GM12878 (cell line): ENCODE results near the gene SSC4D. TPM values are rescaled to one million over a fixed set of nuclear protein-coding genes. Genes with fewer than 3 reads are reported as not detected.
A peak's percentile ranks its signal among the peaks of the same experiment; 100 is the strongest.

Source experiments
- ATF3 ChIP-seq: IDR thresholded peaks from 2 replicates; pipeline ENCODE4 v1.6.1; 2011; ENCODE audit warnings: low read depth, mild to moderate bottlenecking, low read length, moderate library complexity, borderline replicate concordance; ENCODE audit errors: extremely low read depth
- BCL11A ChIP-seq: IDR thresholded peaks from 2 replicates; pipeline ENCODE4 v1.6.1; 2011; ENCODE audit warnings: low read depth, low read length
- BCL3 ChIP-seq: IDR thresholded peaks from 2 replicates; pipeline ENCODE4 v1.6.1; 2011; ENCODE audit warnings: borderline replicate concordance, low read depth, mild to moderate bottlenecking, moderate library complexity, low read length; ENCODE audit not compliant: insufficient read depth, poor library complexity, severe bottlenecking
- BHLHE40 ChIP-seq, 2 experiments: fragments of 450-650 bp in 1 of 2; IDR thresholded peaks; 2 replicates each; pipeline ENCODE4 v1.6.1; 2011 to 2017; ENCODE audit warnings: low read depth in 2 of 2, borderline replicate concordance in 1 of 2, improper control_type of control experiment in 1 of 2, low read length in 1 of 2, mild to moderate bottlenecking in 1 of 2
- BRCA1 ChIP-seq: IDR thresholded peaks from 2 replicates; pipeline ENCODE4 v1.6.1; 2011; ENCODE audit warnings: low read depth, low read length, improper control_type of control experiment
- EZH2 ChIP-seq: IDR thresholded peaks from 2 replicates; pipeline ENCODE4 v1.6.1; 2012; ENCODE audit warnings: low read depth, mild to moderate bottlenecking, control low read depth, inconsistent platforms, low read length, borderline replicate concordance; ENCODE audit not compliant: control insufficient read depth
- GABPA ChIP-seq: IDR thresholded peaks from 2 replicates; pipeline ENCODE4 v1.6.1; 2014; ENCODE audit warnings: antibody characterized with exemption, low read depth, mild to moderate bottlenecking, inconsistent platforms
- GATAD2B ChIP-seq: fragments of 450-650 bp; conservative IDR thresholded peaks from 2 replicates; pipeline ENCODE4 v1.6.1; 2017; ENCODE audit warnings: low read depth, mild to moderate bottlenecking, moderate library complexity
- HDGF ChIP-seq: fragments of 450-650 bp; IDR thresholded peaks from 2 replicates; pipeline ENCODE4 v1.6.1; 2016; ENCODE audit warnings: antibody characterized with exemption
- IKZF2 ChIP-seq, 2 experiments: fragments of 450-650 bp; IDR thresholded peaks; 2 replicates each; pipeline ENCODE4 v1.6.1; 2017; ENCODE audit warnings: mild to moderate bottlenecking in 2 of 2, moderate library complexity in 2 of 2
- KDM1A ChIP-seq: fragments of 200-600 bp; sonication (generic); IDR thresholded peaks from 2 replicates; pipeline ENCODE4 v1.6.1; 2016; ENCODE audit warnings: borderline replicate concordance
- KLF5 ChIP-seq: fragments of 450-650 bp; IDR thresholded peaks from 2 replicates; pipeline ENCODE4 v1.6.1; 2014; ENCODE audit warnings: mild to moderate bottlenecking; ENCODE audit not compliant: partially characterized antibody
- LARP7 ChIP-seq: fragments of 450-650 bp; IDR thresholded peaks from 2 replicates; pipeline ENCODE4 v1.6.1; 2017; ENCODE audit warnings: mild to moderate bottlenecking
- MTA2 ChIP-seq: fragments of 450-650 bp; IDR thresholded peaks from 2 replicates; pipeline ENCODE4 v1.6.1; 2016; ENCODE audit warnings: low read depth, mild to moderate bottlenecking, moderate library complexity
- NR2C2 ChIP-seq: IDR thresholded peaks from 2 replicates; pipeline ENCODE4 v1.6.1; 2011; ENCODE audit warnings: borderline replicate concordance, low read depth; ENCODE audit not compliant: control insufficient read depth, insufficient read length
- NRF1 ChIP-seq: conservative IDR thresholded peaks from 2 replicates; pipeline ENCODE4 v1.6.1; 2011; ENCODE audit warnings: mild to moderate bottlenecking, low read depth, low read length, improper control_type of control experiment
- RB1 ChIP-seq: fragments of 450-650 bp; formaldehyde crosslinking; IDR thresholded peaks from 2 replicates; pipeline ENCODE4 v1.6.1; 2017; ENCODE audit warnings: mild to moderate bottlenecking, borderline replicate concordance
- RCOR1 ChIP-seq: conservative IDR thresholded peaks from 2 replicates; pipeline ENCODE4 v1.6.1; 2012; ENCODE audit warnings: low read depth, low read length, improper control_type of control experiment
- RELB ChIP-seq: fragments of 450-650 bp; IDR thresholded peaks from 2 replicates; pipeline ENCODE4 v1.6.1; 2017; ENCODE audit warnings: low read depth, mild to moderate bottlenecking, moderate library complexity
- SMAD1 ChIP-seq: fragments of 450-650 bp; IDR thresholded peaks from 2 replicates; pipeline ENCODE4 v1.6.1; 2018; ENCODE audit warnings: mild to moderate bottlenecking, low read depth; ENCODE audit not compliant: partially characterized antibody
- SPI1 ChIP-seq: IDR thresholded peaks from 2 replicates; pipeline ENCODE4 v1.6.1; 2011; ENCODE audit warnings: low read depth, mild to moderate bottlenecking, low read length, moderate library complexity, borderline replicate concordance; ENCODE audit not compliant: insufficient read depth
- SREBF2 ChIP-seq: IDR thresholded peaks from 2 replicates; pipeline ENCODE4 v1.6.1; 2012; ENCODE audit warnings: mild to moderate bottlenecking, low read length
- TBL1XR1 ChIP-seq: IDR thresholded peaks from 2 replicates; pipeline ENCODE4 v1.6.1; 2012; ENCODE audit warnings: low read depth, low read length, improper control_type of control experiment
- TCF12 ChIP-seq: IDR thresholded peaks from 2 replicates; pipeline ENCODE4 v1.6.1; 2011; ENCODE audit warnings: low read depth, mild to moderate bottlenecking, low read length
- TCF3 ChIP-seq: IDR thresholded peaks from 2 replicates; pipeline ENCODE4 v1.6.1; 2012; ENCODE audit warnings: low read depth, mild to moderate bottlenecking, low read length, borderline replicate concordance; ENCODE audit not compliant: insufficient read depth
- ZNF217 ChIP-seq: fragments of 450-650 bp; IDR thresholded peaks from 2 replicates; pipeline ENCODE4 v1.6.1; 2017; ENCODE audit warnings: antibody characterized with exemption, mild to moderate bottlenecking
- ZNF24 ChIP-seq: fragments of 450-650 bp; IDR thresholded peaks from 2 replicates; pipeline ENCODE4 v1.6.1; 2017; ENCODE audit warnings: antibody characterized with exemption, mild to moderate bottlenecking
- polyA plus RNA-seq, 11 experiments: library from polyadenylated mRNA; depleted of rRNA in 4 of 11; unstranded in 6 of 11; stranded (reverse) in 5 of 11; fragments of >200 nt; fragmentation: Nextera tagmentation in 4 of 11; fragmentation: Illumina TruSeq in 1 of 11; extraction: Ambion mirVana in 4 of 11; extraction: Trizol in 1 of 11; gene quantifications; 1 replicate in 1 of 11; 2 replicates in 10 of 11; pipeline versions ENCODE4 v1.2.1 to v1.2.3, GENCODE V29; 2011 to 2016; ENCODE audit warnings: inconsistent platforms in 2 of 11, missing spikeins in 2 of 11, low read depth in 1 of 11
- total RNA-seq, 4 experiments: library from RNA; depleted of rRNA in 3 of 4; stranded (reverse); fragments of >200 nt in 3 of 4; fragmentation: Illumina TruSeq in 1 of 4; extraction: Trizol in 1 of 4; gene quantifications; 2 replicates each; pipeline versions ENCODE4 v1.2.1 to v1.2.3, GENCODE V29; 2013 to 2021
- TF ChIP-seq, protein P1 (sequence below): IDR thresholded peaks from 2 replicates; pipeline ENCODE4 v1.6.1; 2011; ENCODE audit warnings: low read depth, low read length, improper control_type of control experiment, borderline replicate concordance

SSC4D gene
- total and polyA plus RNA-seq, 10 of the 15 experiments (the other 5 are each of a cell fraction or from before 2014, with no cell fraction given) = 0.08 to 0.79 (median 0.25) TPM; not detected in 1

DNA sequence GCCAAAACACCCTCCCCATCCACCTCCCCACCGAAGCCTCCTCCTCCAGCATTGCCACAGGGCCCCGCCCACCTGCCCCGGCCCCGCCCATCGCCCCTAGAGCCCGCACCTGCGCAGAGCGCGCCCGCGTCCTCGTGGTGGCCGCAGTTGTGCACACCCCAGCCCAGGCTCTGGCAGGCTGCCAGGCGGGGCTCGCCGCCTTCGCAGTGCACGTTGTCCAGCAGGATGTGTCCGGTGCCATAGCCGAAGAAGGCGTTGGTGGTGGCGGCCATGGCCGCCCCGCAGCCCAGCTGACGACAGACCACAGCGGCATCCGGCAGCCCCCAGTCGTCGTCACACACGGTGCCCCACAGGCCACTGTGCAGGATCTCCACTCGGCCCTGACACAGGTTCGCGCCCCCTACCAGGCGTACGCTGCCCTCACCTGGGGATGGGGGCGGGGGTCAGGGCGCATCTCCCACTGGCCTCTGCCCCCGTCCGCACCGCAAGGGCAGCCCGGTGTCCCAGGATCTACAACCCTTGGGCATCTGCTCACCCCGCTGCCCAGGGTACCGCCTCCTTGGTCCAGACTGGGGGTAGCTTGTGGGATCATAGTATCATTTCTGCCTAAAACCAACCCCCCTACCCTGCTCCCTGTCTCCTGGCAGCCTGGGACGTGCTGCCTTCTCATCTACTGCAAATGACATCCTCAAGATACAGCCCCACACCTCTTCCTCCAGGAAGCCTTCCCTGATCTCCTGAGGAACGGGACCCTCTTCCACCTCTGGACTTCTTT lies 11.9 kb downstream of the SSC4D start (continued):
- TF ChIP-seq BCL3 (no peak), IKZF2 (IDR thresholded peaks at IDR 0.05) (no peak; a peak in 1 of 4 replicates), LARP7 (peak; percentile 37; the same call in 1 of the 2 replicates), TCF12 (no peak), BHLHE40 (IDR thresholded peaks at IDR 0.05; ENCODE audit: borderline replicate concordance in 1 of 2, low read depth in 2 of 2, low read length in 1 of 2) (peak in 1 of 2 experiments; percentile 73; a peak in 2 of 4 replicates), SREBF2 (no peak), RB1 (no peak), MTA2 (no peak), TBL1XR1 (no peak), SPI1 (no peak), GATAD2B (0 out of 2 replicates have a peak, but pooled peaks have one; percentile 48), BCL11A (no peak), NR2C2 (no peak), ZNF24 (no peak), RELB (no peak), TCF3 (no peak), BRCA1 (no peak), HDGF (no peak), GABPA (no peak), ZNF217 (no peak), KLF5 (no peak), EZH2 (no peak), ATF3 (no peak), KDM1A (no peak), SMAD1 (peak; percentile 72), RCOR1 (no peak), NRF1 (peak; percentile 47)
- TF ChIP-seq, protein P1, sequence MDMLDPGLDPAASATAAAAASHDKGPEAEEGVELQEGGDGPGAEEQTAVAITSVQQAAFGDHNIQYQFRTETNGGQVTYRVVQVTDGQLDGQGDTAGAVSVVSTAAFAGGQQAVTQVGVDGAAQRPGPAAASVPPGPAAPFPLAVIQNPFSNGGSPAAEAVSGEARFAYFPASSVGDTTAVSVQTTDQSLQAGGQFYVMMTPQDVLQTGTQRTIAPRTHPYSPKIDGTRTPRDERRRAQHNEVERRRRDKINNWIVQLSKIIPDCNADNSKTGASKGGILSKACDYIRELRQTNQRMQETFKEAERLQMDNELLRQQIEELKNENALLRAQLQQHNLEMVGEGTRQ = no peak
